ENCODE measurements around the gene IVL.

GRCh38 chr1:152864443-152864842, 43.9 kb upstream of the IVL start:
- TF ChIP-seq CTCF (IDR thresholded peaks at IDR 0.05) (no peak), POLR2A (IDR thresholded peaks at IDR 0.05) (no peak), EP300 (IDR thresholded peaks at IDR 0.05) (no peak)

Measured in tibial nerve (tissue), 4 donors.